K562 (cell line): ENCODE measurements around the gene RNF224. TPM values are rescaled to one million over a fixed set of nuclear protein-coding genes. Genes with fewer than 3 reads are reported as not detected.
A peak's percentile ranks its signal among the peaks of the same experiment; 100 is the strongest.

Experiments
- DEAF1 ChIP-seq: fragments of 450-650 bp; formaldehyde crosslinking; IDR thresholded peaks from 2 replicates; pipeline ENCODE4 v1.4.0; 2020; ENCODE audit warnings: mild to moderate bottlenecking, moderate library complexity
- E2F6 ChIP-seq, 2 experiments: IDR thresholded peaks; 2 replicates each; pipeline ENCODE4 v1.6.1; 2011; ENCODE audit warnings: borderline replicate concordance in 1 of 2, control low read depth in 1 of 2, low read depth in 1 of 2, low read length in 1 of 2, mild to moderate bottlenecking in 1 of 2, mixed read lengths in 1 of 2, moderate library complexity in 1 of 2; ENCODE audit not compliant: insufficient read depth in 1 of 2, insufficient read length in 1 of 2, poor library complexity in 1 of 2, severe bottlenecking in 1 of 2; ENCODE audit errors: extremely low read depth in 1 of 2
- L3MBTL2 ChIP-seq: fragments of 450-650 bp; IDR thresholded peaks from 2 replicates; pipeline ENCODE4 v1.6.1; 2016; ENCODE audit warnings: mild to moderate bottlenecking, moderate library complexity
- MTA2 ChIP-seq: fragments of 450-650 bp; IDR thresholded peaks from 2 replicates; pipeline ENCODE4 v1.6.1; 2016; ENCODE audit warnings: low read depth
- NONO ChIP-seq, 2 experiments: fragments of 200-400 bp in 1 of 2; fragments of 450-650 bp in 1 of 2; formaldehyde crosslinking in 1 of 2; IDR thresholded peaks; 2 replicates each; pipeline ENCODE4 v1.6.1; 2017; ENCODE audit warnings: low read depth in 2 of 2, mild to moderate bottlenecking in 2 of 2, moderate library complexity in 2 of 2, low read length in 1 of 2
- POLR2AphosphoS5 ChIP-seq: IDR thresholded peaks from 2 replicates; pipeline ENCODE4 v1.6.1; 2011; ENCODE audit warnings: mild to moderate bottlenecking, low read depth, low read length, moderate library complexity; ENCODE audit not compliant: control insufficient read depth, insufficient read depth
- SAP30 ChIP-seq: fragments of 200-600 bp; sonication (generic); IDR thresholded peaks from 2 replicates; pipeline ENCODE4 v1.6.1; 2012; ENCODE audit warnings: borderline replicate concordance, low read depth, mild to moderate bottlenecking, moderate library complexity, low read length, control low read depth, inconsistent platforms; ENCODE audit not compliant: insufficient read depth, poor library complexity, severe bottlenecking
- SP1 ChIP-seq: sonication (generic); formaldehyde crosslinking; IDR thresholded peaks from 2 replicates; pipeline ENCODE4 v1.8.1; 2022; ENCODE audit warnings: mild to moderate bottlenecking, missing genetic modification reagents
- SRSF1 ChIP-seq: fragments of 200-400 bp; formaldehyde crosslinking; IDR thresholded peaks from 2 replicates; pipeline ENCODE4 v1.6.1; 2017; ENCODE audit warnings: mild to moderate bottlenecking, low read depth, low read length, moderate library complexity
- TEAD4 ChIP-seq, 2 experiments: sonication (generic) in 1 of 2; formaldehyde crosslinking in 1 of 2; IDR thresholded peaks; 2 replicates each; pipeline versions ENCODE4 v1.6.1 to v1.8.0; 2012 to 2022; ENCODE audit warnings: borderline replicate concordance in 1 of 2, inconsistent platforms in 1 of 2, low read length in 1 of 2, mild to moderate bottlenecking in 1 of 2, missing genetic modification reagents in 1 of 2
- ZBTB7A ChIP-seq: IDR thresholded peaks from 2 replicates; pipeline ENCODE4 v1.6.1; 2011; ENCODE audit warnings: low read depth, mild to moderate bottlenecking, low read length, moderate library complexity, borderline replicate concordance; ENCODE audit not compliant: control insufficient read depth
- ZEB2 ChIP-seq: fragments of 450-650 bp; IDR thresholded peaks from 2 replicates; pipeline ENCODE4 v1.6.1; 2016
- polyA plus RNA-seq, 8 experiments: library from polyadenylated mRNA; depleted of rRNA in 4 of 8; stranded (reverse) in 5 of 8; unstranded in 3 of 8; fragments of >200 nt; fragmentation: Nextera tagmentation in 2 of 8; fragmentation: Illumina TruSeq in 1 of 8; extraction: Ambion mirVana in 2 of 8; extraction: Trizol in 1 of 8; gene quantifications; 2 replicates each; pipeline versions ENCODE4 v1.2.1 to v1.2.3, GENCODE V29; 2011 to 2014; ENCODE audit warnings: inconsistent platforms in 1 of 8, missing spikeins in 1 of 8
- total RNA-seq, 7 experiments: library from RNA; depleted of rRNA in 6 of 7; stranded (reverse); fragments of >200 nt in 6 of 7; fragmentation: Illumina TruSeq in 2 of 7; extraction: Trizol in 2 of 7; gene quantifications; 2 replicates each; pipeline versions ENCODE4 v1.2.1 to v1.2.3, GENCODE V29; 2011 to 2021; ENCODE audit warnings: low replicate concordance in 1 of 7
- TF ChIP-seq, protein P1 (sequence below), 2 experiments: fragments of 200-800 bp in 1 of 2; sonication (Bioruptor generic) in 1 of 2; sonication (generic) in 1 of 2; formaldehyde crosslinking in 1 of 2; IDR thresholded peaks in 1 of 2; conservative IDR thresholded peaks in 1 of 2; 2 replicates each; pipeline versions ENCODE4 v1.5.0 to v1.6.1; 2016 to 2020; ENCODE audit warnings: missing compliant biosample characterization in 1 of 2, missing genetic modification characterization in 1 of 2, missing genetic modification reagents in 1 of 2
- TF ChIP-seq, protein P2 (sequence below): fragments of 200-800 bp; sonication (Bioruptor generic); IDR thresholded peaks from 2 replicates; pipeline ENCODE4 v1.6.1; 2017; ENCODE audit warnings: missing genetic modification characterization, missing compliant biosample characterization

RNF224 gene
- total and polyA plus RNA-seq, 9 of the 15 experiments (the other 6 are each of a cell fraction or from before 2014, with no cell fraction given): not detected

DNA sequence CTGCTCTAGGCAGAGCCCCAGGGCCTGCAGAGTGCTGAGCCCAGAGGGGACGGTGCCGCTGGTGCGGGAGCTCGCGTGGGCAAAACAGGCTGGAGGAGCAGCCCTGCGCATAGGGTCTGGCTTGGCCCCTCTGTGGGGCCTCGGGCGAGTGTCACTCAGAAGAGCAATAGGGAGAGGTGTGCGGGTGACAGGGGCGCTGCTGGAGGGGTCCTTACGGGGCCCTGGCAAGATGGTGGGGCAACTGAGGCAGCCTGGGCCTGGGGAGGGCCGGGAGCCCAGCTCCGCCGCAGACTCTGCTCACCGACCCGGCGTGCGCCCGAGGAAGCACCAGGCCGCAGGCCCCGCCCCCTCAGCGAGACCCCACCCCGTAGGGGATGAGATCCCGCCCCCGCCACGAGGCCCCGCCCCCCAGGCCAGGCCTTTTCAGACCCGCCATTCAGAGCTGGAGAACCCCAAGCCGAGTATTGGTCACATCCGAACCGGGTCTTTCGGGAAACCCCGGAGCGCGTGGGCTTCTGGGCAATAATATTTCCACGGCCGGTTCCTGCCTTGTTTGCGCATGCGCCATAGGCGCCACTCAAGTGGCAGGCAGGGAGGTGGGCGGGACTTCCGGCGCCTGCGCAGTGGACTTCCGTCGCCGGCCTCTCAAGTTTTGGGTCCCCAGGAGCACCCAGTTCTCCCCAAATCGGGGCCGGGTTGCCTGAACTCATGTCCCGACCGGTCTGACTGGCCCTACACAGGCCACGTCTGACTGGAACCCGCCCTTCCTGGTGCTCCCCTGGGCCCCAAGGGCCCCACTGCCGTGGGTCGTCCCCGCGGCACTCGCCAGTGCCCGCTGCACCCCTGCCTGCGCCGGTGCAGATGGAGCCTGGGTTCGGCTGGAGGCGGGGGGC, 4.0 kb upstream of the RNF224 start (continued):
- peak; percentile 50 for TF ChIP-seq ZBTB7A
- TF ChIP-seq SP1 (CRISPR knock-in tag): peak; percentile 65
- no peak for TF ChIP-seq SRSF1
- peak; percentile 39; the same call in 1 of the 2 replicates for TF ChIP-seq POLR2AphosphoS5
- TF ChIP-seq L3MBTL2: peak; percentile 20; the same call in 1 of the 2 replicates
- peak; percentile 36; the same call in 1 of the 2 replicates for TF ChIP-seq TEAD4 (IDR thresholded peaks at IDR 0.05; ENCODE audit: low read length)
- TF ChIP-seq TEAD4 (CRISPR knock-in tag; IDR thresholded peaks at IDR 0.05; ENCODE audit: borderline replicate concordance): no peak
- TF ChIP-seq SAP30: no peak
- TF ChIP-seq E2F6 (IDR thresholded peaks at IDR 0.05; ENCODE audit: borderline replicate concordance in 1 of 2, extremely low read depth in 1 of 2, insufficient read depth in 1 of 2, insufficient read length in 1 of 2, low read depth in 1 of 2, low read length in 1 of 2, poor library complexity in 1 of 2, severe bottlenecking in 1 of 2): peak in 1 of 2 experiments; percentile 55
- no peak for TF ChIP-seq ZEB2
- TF ChIP-seq, protein P1, sequence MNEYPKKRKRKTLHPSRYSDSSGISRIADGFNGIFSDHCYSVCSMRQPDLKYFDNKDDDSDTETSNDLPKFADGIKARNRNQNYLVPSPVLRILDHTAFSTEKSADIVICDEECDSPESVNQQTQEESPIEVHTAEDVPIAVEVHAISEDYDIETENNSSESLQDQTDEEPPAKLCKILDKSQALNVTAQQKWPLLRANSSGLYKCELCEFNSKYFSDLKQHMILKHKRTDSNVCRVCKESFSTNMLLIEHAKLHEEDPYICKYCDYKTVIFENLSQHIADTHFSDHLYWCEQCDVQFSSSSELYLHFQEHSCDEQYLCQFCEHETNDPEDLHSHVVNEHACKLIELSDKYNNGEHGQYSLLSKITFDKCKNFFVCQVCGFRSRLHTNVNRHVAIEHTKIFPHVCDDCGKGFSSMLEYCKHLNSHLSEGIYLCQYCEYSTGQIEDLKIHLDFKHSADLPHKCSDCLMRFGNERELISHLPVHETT (CRISPR knock-in tag; conservative IDR thresholded peaks at IDR 0.05 in 1 of 2, IDR thresholded peaks at IDR 0.05 in 1 of 2): peak in 1 of 2 experiments; percentile 85; a peak in 2 of 4 replicates
- TF ChIP-seq, protein P2, sequence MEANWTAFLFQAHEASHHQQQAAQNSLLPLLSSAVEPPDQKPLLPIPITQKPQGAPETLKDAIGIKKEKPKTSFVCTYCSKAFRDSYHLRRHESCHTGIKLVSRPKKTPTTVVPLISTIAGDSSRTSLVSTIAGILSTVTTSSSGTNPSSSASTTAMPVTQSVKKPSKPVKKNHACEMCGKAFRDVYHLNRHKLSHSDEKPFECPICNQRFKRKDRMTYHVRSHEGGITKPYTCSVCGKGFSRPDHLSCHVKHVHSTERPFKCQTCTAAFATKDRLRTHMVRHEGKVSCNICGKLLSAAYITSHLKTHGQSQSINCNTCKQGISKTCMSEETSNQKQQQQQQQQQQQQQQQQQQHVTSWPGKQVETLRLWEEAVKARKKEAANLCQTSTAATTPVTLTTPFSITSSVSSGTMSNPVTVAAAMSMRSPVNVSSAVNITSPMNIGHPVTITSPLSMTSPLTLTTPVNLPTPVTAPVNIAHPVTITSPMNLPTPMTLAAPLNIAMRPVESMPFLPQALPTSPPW (CRISPR knock-in tag): peak; percentile 55
- TF ChIP-seq DEAF1 (CRISPR knock-in tag): no peak
- 0 out of 4 replicates have a peak, but pooled peaks of 1 of the 2 experiments have one; percentile 33 for TF ChIP-seq NONO (IDR thresholded peaks at IDR 0.05; ENCODE audit: low read depth in 2 of 2, low read length in 1 of 2)
- TF ChIP-seq MTA2: no peak
